C4-2B (cell line): ENCODE data around the gene CYP39A1.

ENCODE experiments used
- H3K27ac ChIP-seq: fragments of 450-650 bp; 2 replicates; pipeline ENCODE4 v1.5.1; 2017
- ZFX ChIP-seq: fragments of 450-650 bp; IDR thresholded peaks from 2 replicates; pipeline ENCODE4 v1.6.1; 2017
- TF ChIP-seq, protein P1 (sequence below): fragments of 450-650 bp; conservative IDR thresholded peaks from 2 replicates; pipeline ENCODE4 v1.5.1; 2017; ENCODE audit warnings: mild to moderate bottlenecking

CYP39A1 gene

DNA sequence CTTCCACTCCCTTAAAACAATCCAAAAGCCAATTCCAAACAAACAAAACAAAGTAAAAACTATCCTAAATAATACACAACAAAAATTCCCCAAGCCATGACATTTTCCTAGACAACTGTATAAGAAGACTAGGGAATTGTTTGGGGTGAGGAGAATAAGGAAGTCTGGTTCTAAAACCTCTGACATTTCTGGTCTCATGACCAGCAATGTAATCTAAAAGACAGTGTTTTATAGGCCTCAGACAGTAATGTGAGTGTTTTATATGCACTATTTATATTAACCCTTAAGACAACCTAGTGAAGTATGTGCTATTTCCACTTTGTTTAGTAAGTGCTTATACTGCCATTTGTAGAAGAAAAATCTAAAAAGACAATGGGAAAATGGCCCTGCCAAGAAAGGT lies 148.4 kb downstream of the CYP39A1 start:
- no peak overlapping the region for H3K27ac ChIP-seq
- TF ChIP-seq, protein P1, sequence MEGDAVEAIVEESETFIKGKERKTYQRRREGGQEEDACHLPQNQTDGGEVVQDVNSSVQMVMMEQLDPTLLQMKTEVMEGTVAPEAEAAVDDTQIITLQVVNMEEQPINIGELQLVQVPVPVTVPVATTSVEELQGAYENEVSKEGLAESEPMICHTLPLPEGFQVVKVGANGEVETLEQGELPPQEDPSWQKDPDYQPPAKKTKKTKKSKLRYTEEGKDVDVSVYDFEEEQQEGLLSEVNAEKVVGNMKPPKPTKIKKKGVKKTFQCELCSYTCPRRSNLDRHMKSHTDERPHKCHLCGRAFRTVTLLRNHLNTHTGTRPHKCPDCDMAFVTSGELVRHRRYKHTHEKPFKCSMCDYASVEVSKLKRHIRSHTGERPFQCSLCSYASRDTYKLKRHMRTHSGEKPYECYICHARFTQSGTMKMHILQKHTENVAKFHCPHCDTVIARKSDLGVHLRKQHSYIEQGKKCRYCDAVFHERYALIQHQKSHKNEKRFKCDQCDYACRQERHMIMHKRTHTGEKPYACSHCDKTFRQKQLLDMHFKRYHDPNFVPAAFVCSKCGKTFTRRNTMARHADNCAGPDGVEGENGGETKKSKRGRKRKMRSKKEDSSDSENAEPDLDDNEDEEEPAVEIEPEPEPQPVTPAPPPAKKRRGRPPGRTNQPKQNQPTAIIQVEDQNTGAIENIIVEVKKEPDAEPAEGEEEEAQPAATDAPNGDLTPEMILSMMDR, result no peak
- TF ChIP-seq ZFX, result no peak

DNA sequence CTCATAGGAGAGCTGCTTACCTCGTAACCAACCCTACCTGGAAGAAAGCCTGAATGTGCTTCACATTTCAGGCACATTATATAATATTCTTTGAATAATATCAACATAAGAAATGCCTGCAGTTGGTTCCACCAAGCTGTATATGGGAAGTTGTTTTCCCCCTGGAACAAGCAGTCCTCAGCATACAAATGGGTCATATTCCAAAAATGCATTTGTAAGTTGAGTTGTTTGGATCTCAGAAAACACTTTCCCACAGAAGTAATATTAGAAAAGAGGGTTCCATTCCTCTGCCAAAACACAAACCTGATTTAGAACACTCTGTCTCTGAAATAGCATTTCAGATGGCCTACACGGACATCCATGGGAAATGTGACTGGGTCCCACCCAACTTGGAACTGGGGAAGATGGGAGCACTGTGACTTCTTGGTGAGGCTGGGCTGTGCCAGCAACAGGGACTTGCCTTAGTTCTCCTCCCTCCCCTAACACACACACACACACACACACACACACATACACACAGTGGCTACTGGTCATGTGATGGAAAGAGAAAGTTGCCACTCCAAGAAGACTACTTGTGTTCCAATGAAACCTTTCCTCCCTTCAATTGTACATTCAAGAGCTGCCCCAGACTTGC lies 150.0 kb downstream of the CYP39A1 start:
- TF ChIP-seq, protein P1, result no peak
- no peak for TF ChIP-seq ZFX
- H3K27ac ChIP-seq, result no peak overlapping the region

DNA sequence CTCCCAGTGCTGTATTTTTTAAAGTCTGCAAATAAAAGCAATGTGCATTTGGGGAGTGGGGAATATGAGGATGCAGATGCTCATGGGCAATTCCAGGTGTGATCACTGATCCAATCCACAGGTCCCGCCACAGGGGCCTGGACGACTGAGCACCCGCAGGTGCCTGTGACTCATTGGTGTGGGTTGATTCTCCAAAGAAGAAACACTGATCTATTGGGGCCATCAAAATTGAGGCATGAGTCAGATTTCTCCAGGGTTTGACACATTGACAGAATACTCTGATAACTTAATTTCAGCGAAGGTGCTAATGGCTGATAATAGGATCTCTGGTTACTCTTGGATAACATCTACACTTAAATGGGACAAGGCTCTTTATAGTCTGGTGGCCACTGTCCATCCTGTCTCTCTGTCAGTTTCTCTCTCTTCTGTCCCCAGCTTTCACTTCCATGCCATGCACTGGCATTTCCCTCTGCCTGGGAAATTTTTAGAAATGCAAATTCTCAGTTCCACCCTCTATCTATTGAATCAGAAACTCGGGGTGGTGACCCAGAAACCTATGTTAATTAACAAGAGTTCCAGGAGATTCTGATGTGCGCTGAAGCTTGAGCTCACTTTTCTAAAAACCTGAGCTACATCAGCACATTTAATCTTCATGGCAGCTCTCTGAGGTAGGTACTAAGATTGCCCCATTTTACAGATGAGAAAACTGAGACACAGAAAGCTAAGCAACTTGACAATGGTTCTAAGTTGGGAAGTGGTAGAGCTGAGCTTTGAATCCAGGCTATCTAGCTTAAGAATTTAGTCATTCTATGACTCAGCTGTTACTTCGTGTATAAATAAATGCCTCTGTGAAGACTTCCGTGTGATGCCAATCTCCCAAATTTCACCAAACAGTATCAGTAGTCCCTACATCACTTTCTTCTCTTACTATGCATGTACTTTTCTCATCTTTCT lies 151.2 kb downstream of the CYP39A1 start:
- no peak overlapping the region for H3K27ac ChIP-seq
- no peak for TF ChIP-seq ZFX
- TF ChIP-seq, protein P1, result no peak

DNA sequence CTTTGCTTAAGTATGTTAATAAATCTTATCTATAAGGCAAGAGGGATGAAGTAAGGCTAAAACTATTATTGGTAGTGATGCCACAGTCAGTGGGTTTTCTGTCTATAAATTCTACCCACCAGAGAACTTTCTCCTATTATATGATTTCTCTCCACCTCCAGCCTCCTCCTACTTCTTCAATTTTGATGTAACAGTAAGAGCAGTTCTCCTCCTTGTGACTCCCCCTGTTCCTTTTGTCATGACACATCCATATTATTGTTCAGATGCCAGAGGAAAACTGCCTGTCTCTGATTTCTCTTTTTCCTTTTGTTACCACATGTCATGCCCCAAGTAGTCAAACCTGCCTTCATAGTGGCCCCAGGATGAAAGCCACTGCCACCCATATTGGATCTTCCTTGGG lies 152.2 kb downstream of the CYP39A1 start:
- no peak overlapping the region for H3K27ac ChIP-seq
- no peak for TF ChIP-seq ZFX
- TF ChIP-seq, protein P1, result no peak
